ENCODE measurements around the gene PPP1R3G. TPM values are rescaled to one million over a fixed set of nuclear protein-coding genes. Genes with fewer than 3 reads are reported as not detected.

The PPP1R3G gene
- total and polyA plus RNA-seq, 4 donors, result 2.2 to 3.3 (median 3.0) TPM

DNA sequence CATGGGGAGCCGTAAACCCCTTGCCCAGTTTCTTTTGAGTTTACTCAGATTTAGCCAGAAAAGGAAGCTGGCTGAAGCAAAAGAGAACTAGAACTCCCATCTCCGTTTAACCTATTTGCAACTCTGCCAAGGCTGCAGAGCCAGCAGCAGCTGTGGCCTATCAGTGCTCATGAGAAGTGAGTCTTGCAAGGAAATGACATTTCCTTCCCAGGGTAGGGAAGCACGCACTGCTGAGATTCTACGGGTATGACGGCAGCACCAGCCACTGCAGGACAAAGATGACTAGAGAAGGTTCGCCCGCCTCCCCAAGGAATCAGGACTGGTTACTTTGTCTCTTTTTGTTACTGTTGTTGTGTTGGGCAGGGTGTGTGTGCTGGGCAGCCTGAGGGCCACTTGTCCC lies 47.6 kb downstream of the PPP1R3G start:
- no peaks in the 10 kb centered on the region for H3K9me3 ChIP-seq (ENCODE audit: control insufficient read depth, insufficient read depth, low read length)
- peaks cover 4% of the 10 kb centered on the region for H3K36me3 ChIP-seq (ENCODE audit: control insufficient read depth, insufficient read depth, low read length)
- 45% methylated on average over 2 of the region's 7 CpGs for WGBS (ENCODE audit: insufficient coverage)
- H3K4me3 ChIP-seq (ENCODE audit: low read depth, low read length), result peak overlapping the region; percentile 7
- DNase-seq (ENCODE audit: low read depth in 4 of 6, low spot score in 6 of 6), result peak in 3 of 6 donors; percentile 46 to 82 (median 68)
- no peaks in the 10 kb centered on the region for H3K27me3 ChIP-seq (ENCODE audit: control insufficient read depth, insufficient read depth, low read length)
- H3K4me1 ChIP-seq (ENCODE audit: control insufficient read depth, insufficient read depth, low read length), result peaks cover 16% of the 10 kb centered on the region
- H3K27ac ChIP-seq (ENCODE audit: low read depth, low read length), result peak overlapping the region; percentile 75

DNA sequence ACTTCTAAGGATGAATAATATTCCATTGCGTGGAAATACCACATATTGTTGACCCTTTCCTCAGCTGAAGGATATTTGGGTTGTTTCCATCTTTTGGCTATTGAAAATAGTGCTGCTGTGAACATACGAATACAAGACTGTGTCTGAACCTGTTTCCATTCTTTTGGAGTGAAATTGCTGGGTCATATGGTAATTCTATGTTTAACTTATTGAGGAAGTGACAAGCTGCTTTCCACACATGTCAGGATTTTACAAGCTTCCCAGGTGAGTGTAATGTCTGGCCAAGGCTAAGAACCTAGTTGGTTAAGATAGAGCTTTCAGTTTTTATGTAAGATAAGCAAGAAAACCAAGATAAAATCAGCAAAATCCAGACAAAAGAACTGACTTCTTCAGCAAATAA lies 48.8 kb downstream of the PPP1R3G start:
- H3K4me1 ChIP-seq (ENCODE audit: control insufficient read depth, insufficient read depth, low read length), result peaks cover 16% of the 10 kb centered on the region
- WGBS (ENCODE audit: insufficient coverage), result 100% methylated on average over 1 of the region's 2 CpGs
- no peak overlapping the region for H3K27ac ChIP-seq (ENCODE audit: low read depth, low read length)
- no peak for DNase-seq (ENCODE audit: low read depth in 4 of 6, low spot score in 6 of 6)
- peaks cover 1% of the 10 kb centered on the region for H3K36me3 ChIP-seq (ENCODE audit: control insufficient read depth, insufficient read depth, low read length)
- no peaks in the 10 kb centered on the region for H3K9me3 ChIP-seq (ENCODE audit: control insufficient read depth, insufficient read depth, low read length)
- no peaks in the 10 kb centered on the region for H3K27me3 ChIP-seq (ENCODE audit: control insufficient read depth, insufficient read depth, low read length)
- H3K4me3 ChIP-seq (ENCODE audit: low read depth, low read length), result no peak overlapping the region

DNA sequence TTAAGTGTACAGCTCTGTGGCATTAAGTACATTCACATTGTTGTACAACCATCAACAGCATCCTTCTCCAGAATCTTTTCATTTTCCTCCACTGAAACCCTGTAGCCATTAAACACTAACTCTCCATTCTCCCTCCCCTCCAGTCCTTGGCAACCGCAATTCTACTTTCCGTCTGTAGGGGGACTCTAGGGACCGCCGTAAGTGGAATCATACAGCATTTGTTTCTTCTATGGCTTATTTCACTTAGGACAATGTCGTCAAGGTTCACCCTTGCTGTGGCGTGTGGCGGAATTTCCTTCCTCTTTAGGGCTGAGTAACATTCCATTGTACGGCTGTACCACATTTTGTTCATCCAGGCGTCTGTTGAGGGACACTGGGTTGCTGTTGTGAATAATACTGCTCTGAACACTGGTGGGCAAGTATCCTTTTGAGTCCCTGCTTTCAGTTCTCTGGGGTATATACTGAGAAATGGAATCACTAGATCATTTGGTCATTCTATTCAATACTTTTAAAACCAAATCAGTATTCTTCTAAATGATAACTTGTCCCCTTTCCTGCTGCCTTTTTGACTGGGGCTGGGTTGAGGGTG lies 50.7 kb downstream of the PPP1R3G start:
- no peak overlapping the region for H3K27ac ChIP-seq (ENCODE audit: low read depth, low read length)
- 46% methylated on average over 4 of the region's 9 CpGs for WGBS (ENCODE audit: insufficient coverage)
- H3K4me3 ChIP-seq (ENCODE audit: low read depth, low read length), result no peak overlapping the region
- H3K27me3 ChIP-seq (ENCODE audit: control insufficient read depth, insufficient read depth, low read length), result no peaks in the 10 kb centered on the region
- DNase-seq (ENCODE audit: low read depth in 4 of 6, low spot score in 6 of 6), result no peak
- no peaks in the 10 kb centered on the region for H3K9me3 ChIP-seq (ENCODE audit: control insufficient read depth, insufficient read depth, low read length)
- peaks cover 8% of the 10 kb centered on the region for H3K4me1 ChIP-seq (ENCODE audit: control insufficient read depth, insufficient read depth, low read length)
- H3K36me3 ChIP-seq (ENCODE audit: control insufficient read depth, insufficient read depth, low read length), result no peaks in the 10 kb centered on the region

DNA sequence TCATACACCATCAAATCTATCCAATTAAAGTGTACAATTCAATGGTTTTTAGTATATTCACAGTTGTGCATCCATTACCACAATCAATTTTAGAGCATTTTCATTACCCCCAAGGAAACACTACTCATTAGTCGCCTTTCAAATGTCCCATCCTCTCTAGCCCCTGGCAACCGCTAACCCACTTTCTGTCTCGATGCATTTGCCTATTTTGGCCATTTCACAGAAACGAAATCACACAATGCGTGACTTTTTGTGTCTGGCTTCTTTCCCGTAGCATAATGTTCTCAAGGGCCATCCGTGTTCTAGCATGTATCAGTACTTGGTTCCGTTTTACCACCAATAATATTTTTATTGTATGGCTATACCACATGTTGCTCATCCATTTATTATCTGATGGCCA lies 51.7 kb downstream of the PPP1R3G start:
- no peaks in the 10 kb centered on the region for H3K36me3 ChIP-seq (ENCODE audit: control insufficient read depth, insufficient read depth, low read length)
- WGBS (ENCODE audit: insufficient coverage), result 93% methylated on average over 7 of the region's 8 CpGs
- no peak overlapping the region for H3K4me3 ChIP-seq (ENCODE audit: low read depth, low read length)
- no peaks in the 10 kb centered on the region for H3K9me3 ChIP-seq (ENCODE audit: control insufficient read depth, insufficient read depth, low read length)
- no peak overlapping the region for H3K27ac ChIP-seq (ENCODE audit: low read depth, low read length)
- no peaks in the 10 kb centered on the region for H3K27me3 ChIP-seq (ENCODE audit: control insufficient read depth, insufficient read depth, low read length)
- DNase-seq (ENCODE audit: low read depth in 4 of 6, low spot score in 6 of 6), result peak in 1 of 6 donors; percentile 73
- H3K4me1 ChIP-seq (ENCODE audit: control insufficient read depth, insufficient read depth, low read length), result peaks cover 8% of the 10 kb centered on the region

Other genes starting within 250 kb of the PPP1R3G start
- gene RPP40, start 81.3 kb upstream of the PPP1R3G start, total RNA-seq, result 10 to 100 TPM; 11.7 to 20.5 TPM
- 10 to 100 TPM; 11.0 to 13.5 TPM for gene RPP40, start 81.3 kb upstream of the PPP1R3G start, polyA plus RNA-seq (ENCODE audit: insufficient read length in 2 of 2)
- 10 to 100 TPM; 18.3 to 41.0 TPM for gene LYRM4, start 175.6 kb downstream of the PPP1R3G start, total RNA-seq
- gene LYRM4, start 175.6 kb downstream of the PPP1R3G start, polyA plus RNA-seq (ENCODE audit: insufficient read length in 2 of 2), result 10 to 100 TPM; 37.7 to 43.8 TPM
- gene FARS2, start 176.2 kb downstream of the PPP1R3G start, total RNA-seq, result 10 to 100 TPM; 25.4 to 29.0 TPM
- 10 to 100 TPM; 16.6 to 16.9 TPM for gene FARS2, start 176.2 kb downstream of the PPP1R3G start, polyA plus RNA-seq (ENCODE audit: insufficient read length in 2 of 2)